Measurements from ENCODE around the gene TNIP2.

DNA sequence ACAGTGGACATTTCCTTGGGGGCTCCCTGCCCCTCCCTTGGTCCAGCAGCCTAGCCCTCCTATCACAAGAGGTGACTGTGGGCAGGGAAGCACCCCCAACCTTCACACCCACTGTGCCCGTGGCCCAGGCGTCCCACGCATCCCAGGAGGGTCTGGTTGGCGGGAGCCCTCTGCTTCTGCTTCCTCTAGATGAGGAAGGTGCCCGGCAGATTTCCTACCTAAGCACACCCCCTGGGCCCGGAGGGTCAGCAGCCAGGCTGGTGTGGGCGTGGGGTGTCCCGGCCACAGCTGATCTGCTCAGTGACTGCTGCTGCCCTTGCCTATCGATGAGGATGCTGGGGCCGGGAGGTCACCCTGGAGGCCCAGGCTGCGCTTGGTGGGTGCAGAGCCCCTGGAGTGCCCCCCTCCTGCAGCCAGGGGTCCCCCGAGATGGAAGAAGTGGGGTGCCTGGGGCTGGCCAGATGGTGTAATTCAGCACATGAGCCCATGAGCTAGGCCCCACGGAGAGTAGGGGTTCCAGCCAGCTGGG lies 48.9 kb upstream of the TNIP2 start:
- TF ChIP-seq POLR2A (IDR thresholded peaks at IDR 0.05; ENCODE audit: low read length): no peak
- TF ChIP-seq GATA1 (IDR thresholded peaks at IDR 0.05; ENCODE audit: low read depth, low read length): no peak
